SIG-M5 (cell line): ENCODE measurements around the gene SCN9A.

Source experiments
- DNase-seq: peaks from one replicate; lab custom pipeline; 2025; lab: John Stamatoyannopoulos, UW

The SCN9A gene

DNA sequence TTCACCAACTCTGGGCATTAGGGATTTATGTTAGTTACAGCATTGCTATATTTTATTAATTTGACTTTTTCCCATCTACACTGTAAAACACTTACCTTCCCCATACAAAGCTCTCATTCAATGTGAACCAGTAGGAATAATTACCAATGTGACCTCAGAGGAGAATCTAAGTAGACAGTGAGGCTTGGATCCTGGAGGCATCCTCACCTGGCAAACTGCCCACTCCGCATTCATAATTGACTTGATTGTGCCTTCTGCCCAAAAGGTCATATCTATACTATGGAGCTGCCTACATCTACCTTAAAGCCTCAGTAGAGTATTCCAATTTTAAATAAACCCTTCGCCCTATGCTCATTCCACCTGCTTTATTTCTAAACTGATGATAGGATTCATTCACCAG is 202.5 kb downstream of the SCN9A start:
- DNase-seq = no peak

DNA sequence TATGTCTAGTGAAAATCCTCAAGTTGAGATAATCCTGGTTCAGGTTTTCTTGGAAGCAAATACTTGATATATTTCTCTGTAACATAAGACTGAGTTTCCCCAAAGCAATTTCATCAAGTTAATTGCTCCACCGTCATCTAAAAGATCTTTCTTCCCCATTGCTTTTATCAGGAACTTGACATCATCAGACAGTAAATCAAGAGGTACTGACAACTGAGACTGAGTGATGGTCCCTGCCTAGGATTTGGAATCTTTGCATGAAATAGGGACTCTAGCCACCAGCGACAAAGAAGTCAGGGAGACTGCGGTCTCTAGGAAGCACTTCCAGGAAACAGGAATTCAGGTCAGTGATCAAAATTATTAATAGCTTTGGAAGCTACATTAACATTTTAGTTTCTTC is 204.5 kb downstream of the SCN9A start:
- no peak for DNase-seq

GRCh38 chr2:166170356-166170755 is 205.4 kb downstream of the SCN9A start:
- no peak for DNase-seq

- DNase-seq = no peak
Measured at GRCh38 chr2:166167449-166167848, 208.3 kb downstream of the SCN9A start.

DNA sequence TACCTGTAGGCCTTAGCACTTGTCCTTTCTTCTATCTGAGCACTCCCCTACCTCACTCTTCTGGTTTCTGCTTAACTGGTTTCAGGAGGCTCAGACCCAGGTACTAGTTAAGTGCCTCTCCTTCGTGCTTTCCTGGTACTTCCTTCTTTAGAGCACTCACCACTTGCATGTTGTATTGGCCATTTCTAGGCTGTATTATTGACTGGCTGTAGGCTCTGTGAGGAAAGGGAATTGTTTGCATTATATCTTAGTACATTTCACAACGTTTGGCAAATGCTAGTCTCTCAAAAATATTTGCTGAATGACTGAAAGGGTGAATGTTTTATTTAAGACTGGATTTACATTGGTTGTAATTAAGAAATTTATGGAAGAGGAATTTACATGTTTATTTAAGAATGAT is 212.0 kb downstream of the SCN9A start:
- no peak for DNase-seq

- no peak for DNase-seq
Measured at GRCh38 chr2:166158546-166158945, 217.2 kb downstream of the SCN9A start.

DNA sequence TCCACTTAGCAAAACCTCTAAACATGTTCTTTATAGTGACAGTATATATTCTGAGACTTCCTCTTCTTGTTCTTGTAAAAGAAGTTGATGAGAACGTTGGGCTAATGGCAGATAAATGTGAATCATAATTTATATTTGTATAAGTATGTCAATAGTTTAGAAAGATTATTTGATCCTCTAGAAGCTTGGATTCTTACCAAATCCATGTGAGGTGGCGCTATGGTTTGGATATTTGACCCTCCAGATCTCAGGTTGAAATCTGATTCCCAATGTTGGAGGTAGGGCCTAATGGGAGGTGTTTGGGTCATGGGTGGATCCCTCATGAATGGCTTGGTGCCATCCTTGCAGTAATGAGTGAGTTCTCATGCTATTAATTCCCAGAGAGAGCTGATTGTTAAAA is 218.2 kb downstream of the SCN9A start:
- no peak for DNase-seq

DNA sequence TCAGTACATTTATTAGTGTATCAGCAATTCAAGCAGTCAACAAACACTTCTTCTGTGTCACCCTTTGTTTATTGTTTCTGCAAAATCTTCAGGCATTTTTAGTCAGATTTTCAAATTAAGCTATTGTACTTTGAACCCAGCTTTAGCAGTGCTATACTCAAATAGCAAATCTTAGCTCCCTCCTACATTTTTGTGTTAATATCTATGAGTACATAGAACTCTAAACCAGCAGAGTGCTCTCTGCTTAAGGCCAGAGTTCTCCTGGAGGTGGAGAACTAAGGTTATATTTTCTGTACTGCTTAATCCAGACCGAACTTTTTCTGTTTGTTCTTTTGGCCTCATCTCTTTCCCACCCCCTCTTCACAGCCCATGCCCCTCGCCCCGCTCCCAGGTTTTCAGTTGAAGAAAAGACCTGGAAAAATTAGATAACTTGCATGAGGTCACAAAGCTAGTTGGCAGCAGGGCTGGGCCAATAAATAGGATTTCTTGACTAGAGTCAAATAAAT is 218.7 kb downstream of the SCN9A start:
- no peak for DNase-seq

DNA sequence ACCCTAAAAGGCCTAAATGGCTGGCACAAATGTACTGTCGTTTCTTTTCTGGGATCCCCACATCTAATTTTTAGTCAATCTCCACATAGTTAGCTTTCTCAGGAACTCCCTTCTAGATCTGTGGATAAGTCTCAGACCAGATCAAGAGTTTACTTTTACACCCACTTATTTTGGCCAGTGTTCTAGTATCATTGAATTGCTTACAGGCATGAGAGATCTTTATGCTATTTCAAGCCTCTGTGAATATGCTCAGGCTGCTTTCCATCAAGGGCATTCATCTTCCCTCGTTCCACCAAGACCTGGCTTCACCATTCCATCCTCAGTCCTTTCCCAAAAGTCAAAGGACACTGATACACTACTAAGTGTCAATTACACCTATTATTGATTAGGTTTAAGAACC is 220.2 kb downstream of the SCN9A start:
- DNase-seq = no peak

DNA sequence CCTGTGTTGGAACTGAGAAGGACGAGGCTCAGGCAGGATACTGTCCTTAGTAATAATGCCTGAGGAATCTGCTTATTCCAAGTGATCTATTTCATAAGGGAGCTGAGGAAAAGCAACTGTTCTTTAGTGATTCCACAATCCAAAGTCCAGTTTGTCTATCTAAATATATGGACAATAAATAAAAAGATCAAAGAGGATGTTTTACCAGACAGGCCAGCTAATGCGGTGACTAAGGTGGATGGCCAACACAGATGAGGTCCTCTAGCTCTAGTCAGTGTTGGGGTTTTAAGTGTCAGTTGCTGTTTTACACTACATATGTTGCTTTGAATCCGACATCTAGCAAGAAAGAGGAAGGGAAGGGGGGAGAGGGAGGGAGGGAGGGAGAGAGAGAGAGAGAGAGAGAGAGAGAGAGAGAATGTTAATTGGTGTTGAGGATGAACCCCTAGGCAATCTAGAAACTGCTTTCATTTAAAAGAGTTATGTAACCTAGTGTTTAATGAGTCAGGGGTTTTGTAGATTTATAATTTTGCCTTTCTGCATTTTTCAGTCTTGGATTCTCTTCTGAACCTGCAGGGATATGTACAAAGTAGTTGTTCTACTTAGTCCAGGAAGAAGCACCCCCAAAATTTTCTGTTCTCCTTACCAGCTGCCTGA is 220.9 kb downstream of the SCN9A start:
- no peak for DNase-seq

GRCh38 chr2:166152064-166152463 is 223.7 kb downstream of the SCN9A start:
- DNase-seq = no peak

- DNase-seq = no peak
Measured at GRCh38 chr2:166148500-166149400, 227.0 kb downstream of the SCN9A start.

- no peak for DNase-seq
Measured at GRCh38 chr2:166147883-166148282, 227.9 kb downstream of the SCN9A start.
